Suprapubic skin (tissue), 4 donors: ENCODE measurements around the gene GPC5. TPM values are rescaled to one million over a fixed set of nuclear protein-coding genes. Genes with fewer than 3 reads are reported as not detected.

Experiments used
- DNase-seq, 2 donors: peaks; one replicate each; pipeline ENCODE4 v3.0.0-alpha.2; 2019; ENCODE audit warnings: low spot score in 2 of 2
- H3K27ac ChIP-seq: fragments of 200-600 bp; sonication (generic); one replicate; pipeline ENCODE4 v1.5.1; 2019
- H3K27me3 ChIP-seq: fragments of 200-600 bp; sonication (generic); one replicate; pipeline ENCODE4 v1.5.1; 2019
- H3K36me3 ChIP-seq: fragments of 200-600 bp; sonication (generic); one replicate; pipeline ENCODE4 v1.5.1; 2019
- H3K4me1 ChIP-seq: fragments of 200-600 bp; sonication (generic); one replicate; pipeline ENCODE4 v1.5.1; 2019
- H3K4me3 ChIP-seq: fragments of 200-600 bp; sonication (generic); one replicate; pipeline ENCODE4 v1.5.1; 2019; ENCODE audit warnings: mild to moderate bottlenecking
- H3K9me3 ChIP-seq: fragments of 200-600 bp; sonication (generic); one replicate; pipeline ENCODE4 v1.5.1; 2019
- EP300 ChIP-seq: sonication (generic); formaldehyde crosslinking; IDR thresholded peaks from one replicate; pipeline ENCODE4 v1.6.1; 2017; ENCODE audit warnings: antibody characterized with exemption
- POLR2A ChIP-seq, 2 donors: fragments of 450-650 bp; IDR thresholded peaks; one replicate each; pipeline ENCODE4 v1.6.1; 2017; ENCODE audit warnings: antibody characterized with exemption in 2 of 2, mild to moderate bottlenecking in 2 of 2, moderate library complexity in 2 of 2
- POLR2AphosphoS5 ChIP-seq, 3 donors: sonication (generic); formaldehyde crosslinking; IDR thresholded peaks; one replicate each; pipeline ENCODE4 v1.6.1; 2017; ENCODE audit warnings: antibody characterized with exemption in 3 of 3
- whole genome bisulfite sequencing: methylation state at CpG from one replicate; pipeline ENCODE4 v1.1.5; 2018; 5-methylcytosine and 5-hydroxymethylcytosine counted together
- total RNA-seq, 4 donors: library from RNA; depleted of rRNA; stranded (reverse); fragments of >200 nt; gene quantifications; one replicate each; pipeline ENCODE4 v1.1.0, GENCODE V29; 2016
- TF ChIP-seq, protein P1 (sequence below), 2 donors: fragments of 200-600 bp in 1 of 2; fragments of 450-650 bp in 1 of 2; sonication (generic) in 1 of 2; IDR thresholded peaks; one replicate each; pipeline ENCODE4 v1.5.1; 2016 to 2019; ENCODE audit warnings: antibody characterized with exemption in 2 of 2, mild to moderate bottlenecking in 1 of 2, moderate library complexity in 1 of 2

Gene GPC5
- total RNA-seq, 4 donors from 2014 or later, result 0.55 TPM; not detected in 3

DNA sequence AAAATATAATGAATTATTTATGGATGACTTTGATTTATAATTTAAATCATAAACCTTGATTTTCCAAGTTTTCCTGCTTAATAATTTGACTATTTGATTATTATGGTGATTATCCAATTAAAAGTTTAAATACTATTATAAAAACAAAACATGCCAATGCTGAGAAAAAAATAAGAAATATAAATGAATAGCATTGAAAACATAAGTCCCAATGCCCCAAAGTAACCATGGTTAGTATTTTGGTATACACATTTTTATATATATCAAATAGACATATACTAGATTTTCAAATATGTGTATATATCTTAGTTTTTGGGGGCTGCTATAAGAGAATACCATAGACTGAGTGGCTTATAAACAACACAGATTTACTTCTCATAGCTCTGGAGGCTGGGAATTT is 108.3 kb downstream of the GPC5 start:
- no peak for TF ChIP-seq EP300
- Histone ChIP-seq H3K36me3 (no peaks in the 10 kb centered on the region), H3K4me3 (no peak overlapping the region), H3K27ac (no peak overlapping the region), H3K4me1 (no peaks in the 10 kb centered on the region), H3K9me3 (no peaks in the 10 kb centered on the region), H3K27me3 (no peaks in the 10 kb centered on the region)
- DNase-seq, result no peak

GRCh38 chr13:91510058-91510457 is 111.6 kb downstream of the GPC5 start:
- Histone ChIP-seq H3K36me3 (no peaks in the 10 kb centered on the region), H3K4me1 (no peaks in the 10 kb centered on the region), H3K4me3 (no peak overlapping the region), H3K27me3 (no peaks in the 10 kb centered on the region), H3K27ac (no peak overlapping the region), H3K9me3 (no peaks in the 10 kb centered on the region)
- DNase-seq, result no peak
- TF ChIP-seq POLR2A (IDR thresholded peaks at IDR 0.05), result no peak
- no peak for TF ChIP-seq EP300
- TF ChIP-seq POLR2AphosphoS5 (IDR thresholded peaks at IDR 0.05), result no peak
- TF ChIP-seq, protein P1, sequence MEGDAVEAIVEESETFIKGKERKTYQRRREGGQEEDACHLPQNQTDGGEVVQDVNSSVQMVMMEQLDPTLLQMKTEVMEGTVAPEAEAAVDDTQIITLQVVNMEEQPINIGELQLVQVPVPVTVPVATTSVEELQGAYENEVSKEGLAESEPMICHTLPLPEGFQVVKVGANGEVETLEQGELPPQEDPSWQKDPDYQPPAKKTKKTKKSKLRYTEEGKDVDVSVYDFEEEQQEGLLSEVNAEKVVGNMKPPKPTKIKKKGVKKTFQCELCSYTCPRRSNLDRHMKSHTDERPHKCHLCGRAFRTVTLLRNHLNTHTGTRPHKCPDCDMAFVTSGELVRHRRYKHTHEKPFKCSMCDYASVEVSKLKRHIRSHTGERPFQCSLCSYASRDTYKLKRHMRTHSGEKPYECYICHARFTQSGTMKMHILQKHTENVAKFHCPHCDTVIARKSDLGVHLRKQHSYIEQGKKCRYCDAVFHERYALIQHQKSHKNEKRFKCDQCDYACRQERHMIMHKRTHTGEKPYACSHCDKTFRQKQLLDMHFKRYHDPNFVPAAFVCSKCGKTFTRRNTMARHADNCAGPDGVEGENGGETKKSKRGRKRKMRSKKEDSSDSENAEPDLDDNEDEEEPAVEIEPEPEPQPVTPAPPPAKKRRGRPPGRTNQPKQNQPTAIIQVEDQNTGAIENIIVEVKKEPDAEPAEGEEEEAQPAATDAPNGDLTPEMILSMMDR (IDR thresholded peaks at IDR 0.05), result no peak
- WGBS, result 66% methylated on average over 2 of the region's 2 CpGs

DNA sequence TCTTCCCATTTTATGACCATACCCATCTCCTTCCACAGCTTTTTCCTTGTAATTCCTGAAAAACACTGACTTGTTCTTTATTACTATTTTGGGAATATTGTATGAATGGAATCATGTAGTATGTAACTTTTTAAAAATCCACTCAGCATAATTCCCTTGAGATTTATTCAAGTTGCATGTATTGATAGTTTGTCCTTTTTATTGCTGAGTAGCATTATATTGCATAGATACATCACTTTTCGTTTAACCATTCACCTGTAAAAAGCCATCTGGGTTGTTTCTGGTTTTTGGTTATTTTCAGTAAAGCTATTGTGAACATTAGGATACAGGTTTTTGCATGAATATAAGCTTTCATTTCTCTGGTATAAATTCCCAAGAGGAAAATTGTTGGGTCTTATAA is 115.4 kb downstream of the GPC5 start:
- H3K36me3 ChIP-seq, result no peaks in the 10 kb centered on the region
- 68% methylated on average over 1 of the region's 1 CpG for WGBS
- no peak for TF ChIP-seq EP300
- no peak for TF ChIP-seq POLR2A (IDR thresholded peaks at IDR 0.05)
- TF ChIP-seq, protein P1 (IDR thresholded peaks at IDR 0.05), result no peak
- no peak for TF ChIP-seq POLR2AphosphoS5 (IDR thresholded peaks at IDR 0.05)
- no peak for DNase-seq
- no peak overlapping the region for H3K4me3 ChIP-seq
- H3K9me3 ChIP-seq, result no peaks in the 10 kb centered on the region
- H3K27ac ChIP-seq, result no peak overlapping the region
- no peaks in the 10 kb centered on the region for H3K27me3 ChIP-seq
- no peaks in the 10 kb centered on the region for H3K4me1 ChIP-seq

- TF ChIP-seq, protein P1 (IDR thresholded peaks at IDR 0.05), result no peak
- no peak for TF ChIP-seq EP300
- TF ChIP-seq POLR2A (IDR thresholded peaks at IDR 0.05), result no peak
- TF ChIP-seq POLR2AphosphoS5 (IDR thresholded peaks at IDR 0.05), result no peak
- Histone ChIP-seq H3K4me1 (no peaks in the 10 kb centered on the region), H3K9me3 (no peaks in the 10 kb centered on the region), H3K36me3 (no peaks in the 10 kb centered on the region), H3K27me3 (no peaks in the 10 kb centered on the region), H3K27ac (no peak overlapping the region), H3K4me3 (no peak overlapping the region)
- WGBS, result 83% methylated on average over 1 of the region's 3 CpGs
- no peak for DNase-seq
These were observed 118.4 kb downstream of the GPC5 start for GRCh38 chr13:91516799-91517198.

- TF ChIP-seq EP300 (no peak), POLR2A (IDR thresholded peaks at IDR 0.05) (no peak), POLR2AphosphoS5 (IDR thresholded peaks at IDR 0.05) (no peak)
- TF ChIP-seq, protein P1 (IDR thresholded peaks at IDR 0.05), result no peak
These were observed 122.5 kb downstream of the GPC5 start for GRCh38 chr13:91520952-91521351.

GRCh38 chr13:91523116-91523515 is 124.7 kb downstream of the GPC5 start:
- Histone ChIP-seq H3K4me3 (no peak overlapping the region), H3K36me3 (no peaks in the 10 kb centered on the region), H3K27me3 (no peaks in the 10 kb centered on the region), H3K4me1 (no peaks in the 10 kb centered on the region), H3K9me3 (no peaks in the 10 kb centered on the region), H3K27ac (no peak overlapping the region)
- no peak for DNase-seq
- TF ChIP-seq POLR2A (IDR thresholded peaks at IDR 0.05) (no peak), POLR2AphosphoS5 (IDR thresholded peaks at IDR 0.05) (no peak), EP300 (no peak)
- TF ChIP-seq, protein P1 (IDR thresholded peaks at IDR 0.05), result no peak
- 55% methylated on average over 3 of the region's 3 CpGs for WGBS

More at GRCh38 chr13:91520952-91521351, 122.5 kb downstream of the GPC5 start:
- H3K36me3 ChIP-seq, result no peaks in the 10 kb centered on the region
- H3K9me3 ChIP-seq, result no peaks in the 10 kb centered on the region
- no peak for DNase-seq
- no peaks in the 10 kb centered on the region for H3K4me1 ChIP-seq
- H3K4me3 ChIP-seq, result no peak overlapping the region
- H3K27ac ChIP-seq, result no peak overlapping the region
- H3K27me3 ChIP-seq, result no peaks in the 10 kb centered on the region
